Measurements from ENCODE around the gene NCL.

The NCL gene

GRCh38 chr2:231421051-231421580 lies 43.2 kb downstream of the NCL start:
- no peaks in the 10 kb centered on the region for H3K27me3 ChIP-seq (replicated peaks; ENCODE audit: control insufficient read depth, insufficient read depth, low read length)
- TF ChIP-seq CTCF (IDR thresholded peaks at IDR 0.05; ENCODE audit: insufficient read depth, low read length, poor library complexity, severe bottlenecking) = no peak
- no peak for DNase-seq (ENCODE audit: extremely low read depth, insufficient read length)
- no peaks in the 10 kb centered on the region for H3K36me3 ChIP-seq (ENCODE audit: control insufficient read depth, insufficient read depth, low read length)
- no peak overlapping the region for H3K4me3 ChIP-seq (replicated peaks; ENCODE audit: low read depth, low read length)

GRCh38 chr2:231418820-231419640 lies 45.3 kb downstream of the NCL start:
- no peak for TF ChIP-seq CTCF (IDR thresholded peaks at IDR 0.05; ENCODE audit: insufficient read depth, low read length, poor library complexity, severe bottlenecking)
- no peaks in the 10 kb centered on the region for H3K27me3 ChIP-seq (replicated peaks; ENCODE audit: control insufficient read depth, insufficient read depth, low read length)
- DNase-seq (ENCODE audit: extremely low read depth, insufficient read length) = no peak
- H3K36me3 ChIP-seq (ENCODE audit: control insufficient read depth, insufficient read depth, low read length) = no peaks in the 10 kb centered on the region
- no peak overlapping the region for H3K4me3 ChIP-seq (replicated peaks; ENCODE audit: low read depth, low read length)

- no peak overlapping the region for H3K4me3 ChIP-seq (replicated peaks; ENCODE audit: low read depth, low read length)
- TF ChIP-seq CTCF (IDR thresholded peaks at IDR 0.05; ENCODE audit: insufficient read depth, low read length, poor library complexity, severe bottlenecking) = no peak
- no peaks in the 10 kb centered on the region for H3K27me3 ChIP-seq (replicated peaks; ENCODE audit: control insufficient read depth, insufficient read depth, low read length)
- H3K36me3 ChIP-seq (ENCODE audit: control insufficient read depth, insufficient read depth, low read length) = no peaks in the 10 kb centered on the region
- no peak for DNase-seq (ENCODE audit: extremely low read depth, insufficient read length)
Measured at GRCh38 chr2:231415029-231415428, 49.3 kb downstream of the NCL start.

GRCh38 chr2:231413921-231414476 lies 50.3 kb downstream of the NCL start:
- H3K27me3 ChIP-seq (replicated peaks; ENCODE audit: control insufficient read depth, insufficient read depth, low read length) = no peaks in the 10 kb centered on the region
- no peaks in the 10 kb centered on the region for H3K36me3 ChIP-seq (ENCODE audit: control insufficient read depth, insufficient read depth, low read length)
- DNase-seq (ENCODE audit: extremely low read depth, insufficient read length) = no peak
- H3K4me3 ChIP-seq (replicated peaks; ENCODE audit: low read depth, low read length) = no peak overlapping the region
- no peak for TF ChIP-seq CTCF (IDR thresholded peaks at IDR 0.05; ENCODE audit: insufficient read depth, low read length, poor library complexity, severe bottlenecking)

- Histone ChIP-seq H3K36me3 (ENCODE audit: control insufficient read depth, insufficient read depth, low read length) (no peaks in the 10 kb centered on the region), H3K27me3 (replicated peaks; ENCODE audit: control insufficient read depth, insufficient read depth, low read length) (no peaks in the 10 kb centered on the region), H3K4me3 (replicated peaks; ENCODE audit: low read depth, low read length) (no peak overlapping the region)
- TF ChIP-seq CTCF (IDR thresholded peaks at IDR 0.05; ENCODE audit: insufficient read depth, low read length, poor library complexity, severe bottlenecking) = no peak
- DNase-seq (ENCODE audit: extremely low read depth, insufficient read length) = no peak
Measured at GRCh38 chr2:231413456-231413855, 50.8 kb downstream of the NCL start.
